Esophagus (tissue), 2 donors: ENCODE measurements around the gene PLXNB1. TPM values are rescaled to one million over a fixed set of nuclear protein-coding genes. Genes with fewer than 3 reads are reported as not detected.

Experiments used
- H3K27ac ChIP-seq, 2 donors: one replicate each; pipeline ENCODE4 v1.5.1; 2013; ENCODE audit warnings: low read depth in 2 of 2, mild to moderate bottlenecking in 2 of 2, inconsistent platforms in 1 of 2, low read length in 1 of 2, moderate library complexity in 1 of 2
- H3K27me3 ChIP-seq, 2 donors: one replicate each; pipeline ENCODE4 v1.6.1; 2013; ENCODE audit warnings: low read length in 2 of 2, control low read depth in 1 of 2, mild to moderate bottlenecking in 1 of 2; ENCODE audit not compliant: insufficient read depth in 2 of 2, control insufficient read depth in 1 of 2
- H3K36me3 ChIP-seq, 2 donors: one replicate each; pipeline ENCODE4 v1.6.1; 2013; ENCODE audit warnings: low read length in 1 of 2; ENCODE audit not compliant: control insufficient read depth in 2 of 2, insufficient read depth in 2 of 2
- H3K4me1 ChIP-seq, 2 donors: one replicate each; pipeline ENCODE4 v1.6.1; 2013; ENCODE audit warnings: low read length in 1 of 2; ENCODE audit not compliant: control insufficient read depth in 2 of 2, insufficient read depth in 2 of 2
- H3K4me3 ChIP-seq, 2 donors: one replicate each; pipeline ENCODE4 v1.5.1; 2013; ENCODE audit warnings: low read length in 2 of 2, mild to moderate bottlenecking in 2 of 2, low read depth in 1 of 2, moderate library complexity in 1 of 2
- H3K9me3 ChIP-seq, 2 donors: one replicate each; pipeline ENCODE4 v1.6.1; 2013; ENCODE audit warnings: mild to moderate bottlenecking in 2 of 2, low read depth in 1 of 2, low read length in 1 of 2, moderate library complexity in 1 of 2; ENCODE audit not compliant: control insufficient read depth in 2 of 2, insufficient read depth in 1 of 2
- WGBS, 2 donors: extraction: QIAGEN DNeasy Blood & Tissue Kit; methylation state at CpG; one replicate each; pipeline ENCODE4 v1.1.7; 2013; 5-methylcytosine and 5-hydroxymethylcytosine counted together
- polyA plus RNA-seq, 2 donors: library from polyadenylated mRNA; stranded (reverse); fragments of 200-250 nt; gene quantifications; one replicate each; pipeline ENCODE4 v1.2.3, GENCODE V29; 2013
- donor health status: healthy with polysubstance abuse.
- donor health status: Bipolar disorder and iron deficiency.

Gene PLXNB1
- polyA plus RNA-seq, 2 donors, result 73.4 to 298 TPM

DNA sequence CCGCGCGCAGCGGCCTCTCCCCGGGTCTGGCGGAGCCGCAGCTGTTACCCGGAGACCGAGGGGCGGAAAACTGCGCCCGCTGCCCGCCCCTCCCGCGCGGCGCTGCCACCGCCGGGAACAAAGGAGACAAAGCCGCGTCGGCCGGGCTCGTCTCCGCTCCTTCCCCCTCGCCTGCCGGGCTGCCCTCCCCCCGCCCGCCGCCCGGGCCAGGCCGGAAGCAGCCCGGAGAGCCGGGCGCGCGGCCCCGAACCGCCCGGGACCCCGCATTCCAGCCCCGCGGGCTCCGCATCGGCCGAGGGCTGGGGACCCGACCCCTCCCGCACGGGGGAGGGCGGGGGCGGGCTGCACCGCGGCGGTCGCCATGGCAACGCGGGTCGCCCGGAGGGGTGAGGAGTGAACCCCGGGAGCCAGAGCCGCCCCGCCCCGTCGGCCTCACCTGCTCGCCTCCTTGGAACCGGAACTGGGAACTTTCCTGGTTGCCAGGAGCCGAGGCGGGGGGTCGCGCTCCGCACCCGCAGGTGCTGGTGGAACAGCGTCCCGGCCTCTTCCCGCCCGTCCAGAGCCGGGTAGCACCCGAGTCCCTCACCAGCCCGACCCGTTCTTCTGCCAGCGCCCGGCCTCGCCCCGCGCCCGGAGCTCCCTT lies 448 bp downstream of the PLXNB1 start:
- Histone ChIP-seq H3K4me3 (peak overlapping the region; percentile 68 to 74), H3K27me3 (no peaks in the 10 kb centered on the region), H3K9me3 (no peaks in the 10 kb centered on the region), H3K36me3 (peaks cover 0 to 3% of the 10 kb centered on the region in 2 donors), H3K4me1 (peaks cover 13 to 63% of the 10 kb centered on the region in 2 donors), H3K27ac (peak overlapping the region; percentile 93 to 96)
- whole genome bisulfite sequencing, 2 donors, result 0 to 1% methylated on average over 46 to 86 of the region's 86 CpGs

DNA sequence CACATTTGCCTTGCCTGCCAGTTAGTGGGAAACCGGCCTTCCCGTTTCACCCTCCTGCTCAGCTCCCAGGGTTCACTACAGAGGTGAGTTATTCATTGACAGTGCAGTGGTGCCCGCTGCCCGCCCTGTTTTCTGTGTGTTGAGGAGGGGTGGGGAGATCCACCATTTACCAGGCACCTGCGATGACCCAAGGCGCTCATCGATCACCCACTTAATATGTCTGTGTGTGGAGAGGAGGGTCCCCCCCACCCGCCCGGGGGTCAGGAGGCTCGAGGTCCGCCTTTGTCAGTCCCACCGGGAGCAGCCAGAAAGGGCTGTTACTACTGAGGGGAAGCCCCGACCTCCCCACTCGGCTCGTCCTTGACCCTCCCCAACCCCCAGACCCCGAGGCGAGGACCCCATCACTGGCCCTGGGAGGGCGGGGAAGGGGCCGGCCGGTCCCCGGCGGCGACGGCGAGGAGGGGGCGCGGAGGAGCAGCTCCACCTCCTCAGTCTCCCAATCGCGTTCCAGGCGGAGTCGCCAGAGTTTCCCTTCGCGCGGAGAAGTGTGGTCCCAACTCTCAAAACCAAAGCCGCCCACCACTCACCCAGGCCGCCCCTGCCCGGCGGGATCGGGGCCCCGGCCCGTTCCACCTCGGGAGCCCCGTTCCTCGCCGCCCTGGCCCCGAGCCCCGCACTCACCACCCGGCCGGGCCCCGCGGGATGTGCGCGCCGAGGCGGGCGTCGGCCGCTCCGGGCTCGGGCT lies 1.1 kb downstream of the PLXNB1 start:
- WGBS, 2 donors, result 4 to 8% methylated on average over 27 to 60 of the region's 60 CpGs
- Histone ChIP-seq H3K4me1 (peaks cover 15 to 63% of the 10 kb centered on the region in 2 donors), H3K36me3 (peaks cover 0 to 9% of the 10 kb centered on the region in 2 donors), H3K27me3 (no peaks in the 10 kb centered on the region), H3K9me3 (no peaks in the 10 kb centered on the region), H3K27ac (peak overlapping the region; percentile 93 to 96), H3K4me3 (peak overlapping the region; percentile 68 to 74)

DNA sequence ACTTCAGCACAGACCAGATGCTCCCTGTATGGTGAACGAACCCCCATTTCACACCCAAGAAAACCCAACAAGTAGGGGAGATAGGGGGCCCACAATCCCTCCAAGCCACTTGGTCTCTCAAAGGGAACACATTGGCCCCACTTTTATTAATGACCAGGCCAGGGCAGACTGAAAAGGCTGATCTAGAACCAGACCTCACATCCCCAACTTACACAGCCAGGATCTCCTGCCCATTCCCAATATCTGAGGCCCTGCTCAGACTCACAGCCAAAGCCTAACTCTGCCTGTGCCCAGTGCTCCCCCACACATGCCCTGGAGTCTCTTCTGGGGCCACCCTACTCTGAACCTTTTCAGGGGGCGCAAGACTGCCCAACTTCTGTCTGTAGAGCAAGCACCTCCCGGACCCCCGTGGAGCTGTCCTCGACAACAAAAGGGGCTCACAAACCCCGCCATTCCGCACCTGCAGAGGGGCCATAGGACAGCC lies 1.8 kb downstream of the PLXNB1 start:
- Histone ChIP-seq H3K9me3 (no peaks in the 10 kb centered on the region), H3K27ac (peak overlapping the region; percentile 93 to 96), H3K4me3 (peak overlapping the region; percentile 68 to 74), H3K36me3 (peaks cover 0 to 16% of the 10 kb centered on the region in 2 donors), H3K27me3 (no peaks in the 10 kb centered on the region), H3K4me1 (peaks cover 15 to 63% of the 10 kb centered on the region in 2 donors)
- WGBS, 2 donors, result 35 to 39% methylated on average over 7 of the region's 7 CpGs

DNA sequence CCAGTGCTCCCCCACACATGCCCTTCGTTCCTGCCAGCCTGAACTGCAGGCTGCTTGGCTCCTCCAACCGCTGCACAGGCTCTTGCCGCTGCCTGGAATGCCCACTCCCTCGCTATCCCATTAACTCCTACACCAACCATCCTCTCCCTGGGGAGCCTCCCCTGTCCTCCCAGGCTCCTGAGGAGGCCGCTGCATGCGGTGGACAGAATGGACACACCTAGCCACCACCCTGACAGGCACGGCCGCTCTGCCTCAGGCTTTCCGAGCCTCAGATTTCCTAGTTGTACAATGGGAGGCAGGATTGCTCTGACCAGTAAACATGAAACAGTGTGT lies 2.3 kb downstream of the PLXNB1 start:
- no peaks in the 10 kb centered on the region for H3K9me3 ChIP-seq
- peak overlapping the region; percentile 93 to 96 for H3K27ac ChIP-seq
- H3K4me1 ChIP-seq, result peaks cover 15 to 63% of the 10 kb centered on the region in 2 donors
- WGBS, 2 donors, result 44 to 45% methylated on average over 9 of the region's 9 CpGs
- H3K27me3 ChIP-seq, result no peaks in the 10 kb centered on the region
- H3K4me3 ChIP-seq, result peak overlapping the region; percentile 68 to 74
- peaks cover 0 to 18% of the 10 kb centered on the region in 2 donors for H3K36me3 ChIP-seq

GRCh38 chr3:48426944-48427629 lies 2.8 kb downstream of the PLXNB1 start:
- no peaks in the 10 kb centered on the region for H3K27me3 ChIP-seq
- 32 to 43% methylated on average over 8 of the region's 8 CpGs for WGBS, 2 donors
- no peaks in the 10 kb centered on the region for H3K9me3 ChIP-seq
- H3K4me1 ChIP-seq, result peaks cover 17 to 63% of the 10 kb centered on the region in 2 donors
- peak overlapping the region; percentile 93 to 96 for H3K27ac ChIP-seq
- H3K4me3 ChIP-seq, result peak overlapping the region; percentile 68 to 74
- peaks cover 0 to 20% of the 10 kb centered on the region in 2 donors for H3K36me3 ChIP-seq

DNA sequence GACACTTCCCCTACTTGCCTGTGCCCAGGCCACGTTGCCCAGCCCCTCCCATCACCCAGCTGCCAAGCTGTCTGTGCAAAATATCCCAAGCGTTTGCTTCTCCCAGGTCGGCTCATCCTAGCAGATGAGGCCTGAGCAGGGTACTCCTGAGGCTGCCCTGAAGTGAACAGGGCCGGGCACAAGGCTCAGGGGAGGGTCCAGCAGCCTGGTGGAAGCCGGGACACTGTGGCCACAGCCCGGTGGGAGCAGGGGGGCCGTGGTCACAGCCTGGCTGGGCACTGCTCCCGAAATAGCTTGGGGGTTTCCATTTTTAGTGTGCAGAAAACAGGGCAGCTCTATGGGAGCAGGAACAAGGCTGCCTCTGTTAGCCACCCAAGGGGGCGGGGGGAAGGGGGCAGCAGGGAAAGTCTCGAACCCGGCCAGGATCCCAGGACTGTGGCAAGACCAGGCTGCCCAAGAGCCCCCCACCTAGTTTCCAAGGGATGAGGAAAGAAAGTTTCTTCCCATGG lies 3.4 kb downstream of the PLXNB1 start:
- Histone ChIP-seq H3K9me3 (no peaks in the 10 kb centered on the region), H3K27me3 (no peaks in the 10 kb centered on the region), H3K27ac (peak overlapping the region; percentile 74 to 93), H3K4me1 (peaks cover 19 to 65% of the 10 kb centered on the region in 2 donors), H3K36me3 (peaks cover 0 to 22% of the 10 kb centered on the region in 2 donors), H3K4me3 (peak overlapping the region in 1 of 2 donors; percentile 68)
- WGBS, 2 donors, result 34 to 44% methylated on average over 11 of the region's 11 CpGs

GRCh38 chr3:48425281-48425812 lies 4.5 kb downstream of the PLXNB1 start:
- Histone ChIP-seq H3K9me3 (no peaks in the 10 kb centered on the region), H3K36me3 (peaks cover 0 to 31% of the 10 kb centered on the region in 2 donors), H3K27ac (peak overlapping the region in 1 of 2 donors; percentile 51), H3K27me3 (no peaks in the 10 kb centered on the region), H3K4me3 (no peak overlapping the region), H3K4me1 (peaks cover 15 to 54% of the 10 kb centered on the region in 2 donors)
- WGBS, 2 donors, result 33 to 47% methylated on average over 11 to 13 of the region's 13 CpGs

DNA sequence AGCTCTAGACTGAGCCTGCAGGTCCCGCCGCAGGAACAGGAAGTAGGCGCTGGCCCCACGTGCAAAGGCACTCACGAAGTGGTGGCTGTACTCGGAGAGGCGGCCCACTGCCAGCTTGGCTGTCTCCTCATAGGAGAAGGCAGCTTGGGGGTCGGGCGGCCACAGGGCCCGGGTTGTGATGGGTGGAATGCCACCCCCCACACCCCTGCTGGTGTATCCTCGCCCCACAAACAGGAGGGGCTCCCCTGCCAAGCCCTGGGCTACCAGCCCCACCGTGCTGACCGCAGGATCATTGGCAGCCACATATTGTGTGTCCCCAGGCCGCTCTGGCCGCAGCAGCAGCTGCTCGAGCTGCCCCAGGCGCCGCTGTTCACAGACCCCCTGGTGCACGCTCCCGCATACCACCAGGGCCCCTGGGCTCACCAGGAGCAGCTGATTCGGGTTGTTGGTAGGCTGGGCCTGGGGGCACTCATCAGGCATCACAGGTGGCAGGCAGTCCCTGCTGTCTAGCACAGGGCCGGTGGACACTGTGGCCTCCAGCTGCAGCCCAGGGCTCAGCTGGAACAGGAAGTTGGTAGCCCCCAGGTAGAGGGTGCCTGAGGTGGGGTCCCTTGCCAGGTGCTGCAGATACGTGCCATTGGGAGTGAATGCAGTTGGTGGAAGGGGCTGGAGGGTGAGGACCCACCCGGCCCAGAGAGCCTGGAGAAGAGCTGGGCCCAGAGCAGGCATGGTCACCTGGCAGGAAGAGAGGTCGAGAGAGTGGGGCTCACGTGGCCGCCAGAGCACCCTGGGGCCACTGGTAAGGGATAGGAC lies 5.8 kb downstream of the PLXNB1 start:
- H3K9me3 ChIP-seq, result no peaks in the 10 kb centered on the region
- peaks cover 11 to 53% of the 10 kb centered on the region in 2 donors for H3K4me1 ChIP-seq
- peak overlapping the region in 1 of 2 donors; percentile 13 for H3K27ac ChIP-seq
- no peaks in the 10 kb centered on the region for H3K27me3 ChIP-seq
- peaks cover 0 to 42% of the 10 kb centered on the region in 2 donors for H3K36me3 ChIP-seq
- 77 to 78% methylated on average over 27 of the region's 27 CpGs for WGBS, 2 donors
- no peak overlapping the region for H3K4me3 ChIP-seq
